HG02798 (cell line): ENCODE results near the gene LPCAT1.
"Not testable (repeated sequence)": the region's sequence is repeated elsewhere in the genome, so short reads cannot be mapped to it uniquely, and the experiment has no call there.

ENCODE experiments used
- ATAC-seq: cut with Tn5 transposase; IDR thresholded peaks from one replicate; pipeline ENCODE4 v1.9.1; 2021; ENCODE audit warnings: mild to moderate bottlenecking; ENCODE audit not compliant: unreplicated experiment, poor library complexity

Gene LPCAT1, protein sequence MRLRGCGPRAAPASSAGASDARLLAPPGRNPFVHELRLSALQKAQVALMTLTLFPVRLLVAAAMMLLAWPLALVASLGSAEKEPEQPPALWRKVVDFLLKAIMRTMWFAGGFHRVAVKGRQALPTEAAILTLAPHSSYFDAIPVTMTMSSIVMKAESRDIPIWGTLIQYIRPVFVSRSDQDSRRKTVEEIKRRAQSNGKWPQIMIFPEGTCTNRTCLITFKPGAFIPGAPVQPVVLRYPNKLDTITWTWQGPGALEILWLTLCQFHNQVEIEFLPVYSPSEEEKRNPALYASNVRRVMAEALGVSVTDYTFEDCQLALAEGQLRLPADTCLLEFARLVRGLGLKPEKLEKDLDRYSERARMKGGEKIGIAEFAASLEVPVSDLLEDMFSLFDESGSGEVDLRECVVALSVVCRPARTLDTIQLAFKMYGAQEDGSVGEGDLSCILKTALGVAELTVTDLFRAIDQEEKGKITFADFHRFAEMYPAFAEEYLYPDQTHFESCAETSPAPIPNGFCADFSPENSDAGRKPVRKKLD

DNA sequence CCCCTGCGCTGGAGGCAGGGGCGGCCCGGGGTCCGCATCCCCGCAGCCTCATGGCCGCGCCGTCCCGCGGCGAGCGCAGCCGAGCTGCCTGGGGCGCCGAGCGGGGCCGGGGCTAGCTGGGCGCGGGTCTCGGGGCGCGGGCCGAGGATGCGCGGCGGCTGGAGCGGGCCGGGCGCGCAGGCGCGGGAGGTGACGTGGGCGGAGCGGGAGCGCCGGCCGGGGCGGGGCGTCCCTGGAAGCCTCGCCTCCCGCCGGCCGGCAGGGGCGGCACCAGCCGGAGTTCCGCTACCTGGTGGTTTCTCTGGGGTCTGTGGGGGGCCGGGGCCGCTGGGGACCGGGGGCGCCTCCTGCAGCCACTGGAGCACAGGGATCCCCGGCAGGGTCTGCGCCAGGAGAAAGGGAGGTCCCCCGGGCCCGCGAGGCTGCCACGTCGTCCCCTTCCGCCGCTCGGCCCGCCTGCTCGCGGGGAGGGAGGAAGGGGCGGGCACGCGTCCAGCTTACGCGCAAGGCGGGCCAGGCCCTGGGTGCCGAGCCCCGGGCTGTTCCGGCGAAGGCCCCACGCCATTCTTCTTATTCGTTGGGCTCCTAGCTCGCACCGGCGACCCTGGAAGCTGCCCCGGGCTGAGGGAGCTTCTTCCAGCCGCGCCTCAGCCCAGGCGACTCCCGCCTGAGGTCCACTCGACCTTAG is at the start of gene LPCAT1:
Gene LPCAT1, minus strand, starts transcription at position 168 of the 688 bp plus-strand sequence. Its CDS starts 116 bp downstream, at position 52.
- peak; percentile 80 for ATAC-seq

DNA sequence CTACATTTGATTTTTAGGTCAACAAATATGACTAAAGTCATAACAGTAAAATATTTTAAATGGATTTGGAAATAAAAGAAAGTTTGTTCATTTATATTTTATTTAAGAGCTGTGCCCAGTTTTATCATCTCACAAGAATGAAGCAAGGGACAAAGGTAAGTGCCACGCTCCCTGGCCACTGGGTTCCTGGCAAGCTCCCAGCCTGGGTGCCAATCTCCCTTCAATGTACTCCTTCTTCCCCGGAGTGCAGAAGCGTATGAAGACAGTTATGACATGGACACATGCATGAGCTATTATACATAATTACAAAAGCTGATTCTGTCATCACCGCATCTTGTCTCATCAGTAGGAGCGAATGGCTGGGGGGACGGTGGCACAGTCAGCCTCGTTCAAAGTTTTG is 48.1 kb upstream of the LPCAT1 start:
- not testable (repeated sequence) for ATAC-seq

- no peak for ATAC-seq
Measured at GRCh38 chr5:1570975-1571374, 47.2 kb upstream of the LPCAT1 start.

DNA sequence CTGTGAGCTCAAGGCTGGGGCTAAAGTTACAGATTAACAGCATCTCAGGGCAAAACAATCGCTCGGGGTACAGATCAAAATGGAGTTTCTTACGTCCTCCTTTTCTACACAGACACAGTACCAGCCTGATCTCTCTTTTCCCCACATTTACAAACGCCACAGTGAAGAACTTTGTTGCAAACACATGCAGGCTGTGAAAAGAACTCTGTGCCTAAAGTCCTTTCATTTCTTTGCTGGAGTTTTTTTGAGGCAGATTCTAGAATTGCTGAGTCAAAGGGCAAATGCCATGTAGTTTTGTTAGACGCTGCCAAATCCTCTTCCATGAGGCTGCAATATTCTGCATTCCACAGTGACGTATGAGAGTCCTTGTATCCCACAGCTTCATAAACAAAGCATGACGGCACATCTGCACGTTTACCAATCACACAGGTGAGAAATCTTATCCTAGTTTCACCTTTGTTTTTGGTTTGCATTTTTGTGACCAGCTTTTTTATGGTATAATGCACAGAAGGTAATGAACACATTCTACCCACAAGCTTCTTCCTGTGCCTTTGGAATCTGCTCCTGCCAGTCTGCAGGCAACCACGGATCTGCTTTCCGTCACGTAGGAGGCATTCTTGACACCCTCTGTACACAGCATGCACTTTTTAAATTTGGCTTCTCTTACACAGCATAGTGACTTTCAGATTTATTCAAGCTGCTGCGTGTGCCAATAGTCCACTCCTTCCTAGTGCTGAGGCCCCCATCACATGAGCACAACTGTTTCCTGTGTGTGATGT is 44.6 kb upstream of the LPCAT1 start:
- no peak for ATAC-seq

- ATAC-seq: not testable (repeated sequence)
Measured at GRCh38 chr5:1567527-1568200, 43.9 kb upstream of the LPCAT1 start.

DNA sequence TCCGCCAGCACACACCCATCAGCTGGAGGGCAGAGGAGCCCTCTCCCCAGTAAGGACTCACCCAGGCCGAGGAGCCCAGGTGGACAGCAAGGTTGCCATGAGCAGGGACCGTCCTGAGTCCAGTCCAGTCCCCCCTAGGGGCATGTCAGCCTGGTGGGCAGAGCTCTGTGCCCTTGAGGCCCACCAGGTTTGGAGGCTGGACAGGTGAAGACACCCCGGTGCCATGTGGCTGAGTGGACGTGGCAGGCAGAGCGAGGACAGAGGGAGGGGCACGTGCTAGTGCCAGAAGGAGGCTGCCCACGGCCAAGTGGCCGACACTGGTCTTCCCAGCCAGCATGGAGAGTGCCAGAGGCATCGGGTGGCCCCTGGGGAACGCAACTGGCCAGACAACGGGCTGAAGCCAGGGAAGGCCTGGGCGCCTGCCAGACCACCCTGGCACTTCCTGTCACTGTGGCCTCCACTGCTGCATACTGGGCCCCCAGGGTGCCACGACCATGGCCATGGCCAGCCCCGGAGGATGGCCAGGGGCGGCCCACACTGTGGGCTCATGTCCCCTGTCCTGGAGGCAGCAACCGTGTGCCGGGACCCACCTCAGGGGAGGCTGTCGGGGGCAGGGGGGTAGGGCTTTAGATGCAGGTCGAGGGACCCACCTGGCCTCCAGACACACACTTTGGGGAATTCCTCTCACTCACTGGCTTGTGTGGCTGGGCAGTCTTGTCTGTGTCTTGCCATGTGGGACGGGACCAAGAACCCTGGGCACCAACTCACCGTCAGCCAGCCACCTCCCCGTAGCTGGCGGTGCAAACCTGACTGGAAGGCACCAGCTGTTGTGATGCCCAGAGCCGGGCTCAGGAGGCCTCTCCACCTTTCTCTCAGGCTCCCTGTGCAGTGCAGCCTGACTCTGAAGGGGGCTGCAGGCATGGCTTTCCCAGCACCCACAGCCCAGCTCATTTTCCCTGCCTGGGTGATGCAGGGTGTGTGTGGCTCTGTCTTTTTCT is 42.3 kb upstream of the LPCAT1 start:
- no peak for ATAC-seq

GRCh38 chr5:1564824-1565736 is 41.3 kb upstream of the LPCAT1 start:
- ATAC-seq: no peak

GRCh38 chr5:1564182-1564748 is 40.5 kb upstream of the LPCAT1 start:
- ATAC-seq: no peak

GRCh38 chr5:1563617-1564181 is 39.9 kb upstream of the LPCAT1 start:
- ATAC-seq: no peak

DNA sequence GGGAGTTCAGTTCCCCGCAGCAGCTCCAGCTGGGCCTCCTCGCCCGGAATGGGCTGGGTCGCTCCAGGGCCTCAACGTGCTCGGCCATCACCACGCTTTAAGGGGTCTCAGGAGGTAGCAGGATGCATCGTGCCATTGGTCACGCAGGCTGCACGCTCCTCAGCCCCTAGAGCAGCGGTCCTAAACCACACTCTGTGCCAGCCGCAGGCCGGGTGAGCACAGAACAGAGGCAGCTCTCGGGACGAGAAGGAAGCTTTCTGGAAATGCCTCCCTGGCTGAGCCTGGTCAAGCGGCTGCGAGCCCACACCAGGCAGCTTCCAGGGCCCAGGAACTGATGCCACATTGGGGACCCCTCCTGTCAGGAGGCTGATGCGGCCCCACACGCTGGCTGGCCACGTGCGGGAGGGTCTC is 39.3 kb upstream of the LPCAT1 start:
- no peak for ATAC-seq

- no peak for ATAC-seq
Measured at GRCh38 chr5:1562599-1562998, 38.8 kb upstream of the LPCAT1 start.

- no peak for ATAC-seq
Measured at GRCh38 chr5:1561402-1561929, 37.7 kb upstream of the LPCAT1 start.

- ATAC-seq: not testable (repeated sequence)
Measured at GRCh38 chr5:1560499-1560898, 36.7 kb upstream of the LPCAT1 start.

DNA sequence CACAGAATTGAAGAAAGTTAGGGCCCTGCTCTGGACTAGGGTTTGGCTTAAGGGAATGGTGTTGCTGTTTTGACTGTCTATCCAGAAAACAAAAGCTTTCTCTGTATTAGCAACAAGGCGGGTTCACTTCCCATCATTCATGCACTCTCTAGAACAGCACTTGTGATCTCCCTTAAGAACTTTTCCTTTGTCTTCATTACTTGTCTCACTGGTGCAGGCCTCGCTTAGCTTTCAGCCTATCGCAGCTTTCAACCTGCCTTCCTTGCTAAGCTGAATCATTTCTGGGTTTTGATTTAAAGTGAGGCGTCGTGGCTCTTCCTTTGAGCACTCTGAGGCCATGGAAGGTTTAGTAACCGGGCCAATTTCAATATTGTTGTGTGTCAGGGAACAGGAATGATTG is 35.2 kb upstream of the LPCAT1 start:
- ATAC-seq: no peak

DNA sequence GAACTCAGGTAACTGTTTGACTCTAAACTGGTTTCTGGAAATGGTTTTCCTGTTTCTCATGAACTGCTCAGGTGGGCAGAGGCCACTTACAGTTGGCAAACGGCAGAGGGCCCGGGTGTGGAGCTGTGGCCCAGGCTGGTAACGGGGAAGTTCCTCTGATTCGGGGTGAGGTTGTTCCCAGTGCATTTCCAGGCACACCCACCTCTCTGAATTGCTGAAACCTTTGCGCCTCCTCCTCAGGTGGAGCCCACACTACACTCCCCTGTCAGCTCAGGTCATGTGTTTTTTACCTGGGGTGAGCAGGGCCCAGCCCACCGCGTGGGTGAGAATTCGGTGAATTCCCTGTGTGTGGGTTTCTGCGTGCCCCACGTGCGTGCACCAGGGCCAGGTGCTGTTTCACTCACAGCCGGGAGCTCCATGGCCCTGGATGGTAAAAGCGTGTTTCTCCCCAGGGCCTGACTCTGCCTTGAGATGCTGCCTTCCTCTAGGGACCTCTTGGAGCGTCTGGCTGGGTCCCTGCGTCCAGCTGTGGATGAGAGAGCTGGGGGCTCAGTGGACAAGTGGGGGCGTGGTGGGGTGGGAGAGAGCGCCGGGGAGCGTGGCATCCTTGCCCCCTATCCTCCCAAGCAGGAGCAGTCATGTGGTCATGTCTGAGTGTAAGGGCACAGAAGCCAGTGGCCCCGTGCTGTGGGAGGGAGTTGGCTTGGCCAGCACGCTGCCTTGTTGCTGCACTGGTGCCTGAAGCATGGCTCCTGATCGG is 33.5 kb upstream of the LPCAT1 start:
- ATAC-seq: no peak
